IMR-90 (cell line): ENCODE data around the gene RASIP1.

Experiments
- CEBPB ChIP-seq: IDR thresholded peaks from 2 replicates; pipeline ENCODE4 v1.6.1; 2012; ENCODE audit warnings: low read depth, low read length, improper control_type of control experiment
- FOS ChIP-seq: fragments of 150-350 bp; IDR thresholded peaks from 2 replicates; pipeline ENCODE4 v1.6.1; 2016; ENCODE audit warnings: low read depth, low read length
- MAFK ChIP-seq: IDR thresholded peaks from 2 replicates; pipeline ENCODE4 v1.6.1; 2012; ENCODE audit warnings: low read depth, low read length, improper control_type of control experiment
- MAZ ChIP-seq: IDR thresholded peaks from 2 replicates; pipeline ENCODE4 v1.6.1; 2012; ENCODE audit warnings: low read depth, mild to moderate bottlenecking, low read length, improper control_type of control experiment, moderate library complexity, borderline replicate concordance
- MXI1 ChIP-seq: IDR thresholded peaks from 2 replicates; pipeline ENCODE4 v1.6.1; 2012; ENCODE audit warnings: low read depth, mild to moderate bottlenecking, low read length, moderate library complexity, borderline replicate concordance
- NFE2L2 ChIP-seq: fragments of 150-350 bp; IDR thresholded peaks from 2 replicates; pipeline ENCODE4 v1.6.1; 2016; ENCODE audit warnings: low read depth, mild to moderate bottlenecking, low read length
- POLR2A ChIP-seq: IDR thresholded peaks from 2 replicates; pipeline ENCODE4 v1.6.1; 2012; ENCODE audit warnings: mild to moderate bottlenecking, low read depth, low read length
- RAD21 ChIP-seq: IDR thresholded peaks from 2 replicates; pipeline ENCODE4 v1.6.1; 2012; ENCODE audit warnings: low read length, improper control_type of control experiment
- RCOR1 ChIP-seq: IDR thresholded peaks from 2 replicates; pipeline ENCODE4 v1.6.1; 2012; ENCODE audit warnings: mild to moderate bottlenecking, low read length, improper control_type of control experiment; ENCODE audit not compliant: insufficient replicate concordance
- RFX5 ChIP-seq: IDR thresholded peaks from 2 replicates; pipeline ENCODE4 v1.8.0; 2012; ENCODE audit warnings: low read depth, mild to moderate bottlenecking, low read length, moderate library complexity
- SMC3 ChIP-seq: fragments of 150-350 bp; IDR thresholded peaks from 2 replicates; pipeline ENCODE4 v1.6.1; 2016; ENCODE audit warnings: low read depth, mild to moderate bottlenecking, antibody characterized with exemption, low read length, moderate library complexity
- TF ChIP-seq, protein P1 (sequence below): conservative IDR thresholded peaks from 2 replicates; pipeline ENCODE4 v1.5.1; 2012; ENCODE audit warnings: mild to moderate bottlenecking, low read depth, low read length, improper control_type of control experiment
- TF ChIP-seq, protein P2 (sequence below): fragments of 150-350 bp; IDR thresholded peaks from 2 replicates; pipeline ENCODE4 v1.6.1; 2017; ENCODE audit warnings: mild to moderate bottlenecking, antibody characterized with exemption, low read length, low read depth
- TF ChIP-seq, protein P3 (sequence below): fragments of 150-350 bp; IDR thresholded peaks from 2 replicates; pipeline ENCODE4 v1.6.1; 2016; ENCODE audit warnings: low read depth, mild to moderate bottlenecking, low read length, moderate library complexity, borderline replicate concordance

DNA sequence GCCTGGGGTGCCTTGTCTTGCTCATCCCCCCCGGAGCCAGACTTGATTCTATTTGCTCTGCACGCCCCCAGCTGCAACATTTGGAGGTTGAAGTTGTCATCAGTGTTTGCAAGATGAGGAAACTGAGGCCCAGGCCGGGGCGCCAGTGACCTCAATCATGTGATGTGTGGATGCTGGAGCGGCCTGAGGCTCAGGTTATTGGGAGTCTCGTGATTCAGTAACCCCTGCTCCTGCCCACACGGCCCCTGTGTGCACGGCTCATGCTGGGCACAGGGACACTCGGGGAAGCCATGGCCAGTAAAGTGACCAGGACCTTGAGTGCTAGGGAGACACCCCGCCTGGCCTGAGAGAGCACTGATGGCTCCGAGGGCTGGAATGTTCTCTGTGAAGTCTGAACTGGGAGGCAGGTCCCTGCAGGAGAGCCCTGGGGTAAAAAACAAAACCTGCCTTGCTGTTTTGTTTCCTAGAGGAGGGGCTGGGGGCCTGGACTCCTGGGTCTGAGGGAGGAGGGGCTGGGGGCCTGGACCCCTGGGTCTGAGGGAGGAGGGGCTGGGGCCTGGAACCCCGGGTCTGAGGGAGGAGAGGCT, 16.8 kb upstream of the RASIP1 start:
- TF ChIP-seq, protein P1, sequence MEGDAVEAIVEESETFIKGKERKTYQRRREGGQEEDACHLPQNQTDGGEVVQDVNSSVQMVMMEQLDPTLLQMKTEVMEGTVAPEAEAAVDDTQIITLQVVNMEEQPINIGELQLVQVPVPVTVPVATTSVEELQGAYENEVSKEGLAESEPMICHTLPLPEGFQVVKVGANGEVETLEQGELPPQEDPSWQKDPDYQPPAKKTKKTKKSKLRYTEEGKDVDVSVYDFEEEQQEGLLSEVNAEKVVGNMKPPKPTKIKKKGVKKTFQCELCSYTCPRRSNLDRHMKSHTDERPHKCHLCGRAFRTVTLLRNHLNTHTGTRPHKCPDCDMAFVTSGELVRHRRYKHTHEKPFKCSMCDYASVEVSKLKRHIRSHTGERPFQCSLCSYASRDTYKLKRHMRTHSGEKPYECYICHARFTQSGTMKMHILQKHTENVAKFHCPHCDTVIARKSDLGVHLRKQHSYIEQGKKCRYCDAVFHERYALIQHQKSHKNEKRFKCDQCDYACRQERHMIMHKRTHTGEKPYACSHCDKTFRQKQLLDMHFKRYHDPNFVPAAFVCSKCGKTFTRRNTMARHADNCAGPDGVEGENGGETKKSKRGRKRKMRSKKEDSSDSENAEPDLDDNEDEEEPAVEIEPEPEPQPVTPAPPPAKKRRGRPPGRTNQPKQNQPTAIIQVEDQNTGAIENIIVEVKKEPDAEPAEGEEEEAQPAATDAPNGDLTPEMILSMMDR, result no peak
- TF ChIP-seq MAFK (no peak), RFX5 (no peak), FOS (no peak), RCOR1 (no peak), MXI1 (no peak), SMC3 (no peak), RAD21 (no peak), POLR2A (no peak), MAZ (no peak), CEBPB (no peak), NFE2L2 (no peak)
- TF ChIP-seq, protein P2, sequence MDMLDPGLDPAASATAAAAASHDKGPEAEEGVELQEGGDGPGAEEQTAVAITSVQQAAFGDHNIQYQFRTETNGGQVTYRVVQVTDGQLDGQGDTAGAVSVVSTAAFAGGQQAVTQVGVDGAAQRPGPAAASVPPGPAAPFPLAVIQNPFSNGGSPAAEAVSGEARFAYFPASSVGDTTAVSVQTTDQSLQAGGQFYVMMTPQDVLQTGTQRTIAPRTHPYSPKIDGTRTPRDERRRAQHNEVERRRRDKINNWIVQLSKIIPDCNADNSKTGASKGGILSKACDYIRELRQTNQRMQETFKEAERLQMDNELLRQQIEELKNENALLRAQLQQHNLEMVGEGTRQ, result no peak
- TF ChIP-seq, protein P3, sequence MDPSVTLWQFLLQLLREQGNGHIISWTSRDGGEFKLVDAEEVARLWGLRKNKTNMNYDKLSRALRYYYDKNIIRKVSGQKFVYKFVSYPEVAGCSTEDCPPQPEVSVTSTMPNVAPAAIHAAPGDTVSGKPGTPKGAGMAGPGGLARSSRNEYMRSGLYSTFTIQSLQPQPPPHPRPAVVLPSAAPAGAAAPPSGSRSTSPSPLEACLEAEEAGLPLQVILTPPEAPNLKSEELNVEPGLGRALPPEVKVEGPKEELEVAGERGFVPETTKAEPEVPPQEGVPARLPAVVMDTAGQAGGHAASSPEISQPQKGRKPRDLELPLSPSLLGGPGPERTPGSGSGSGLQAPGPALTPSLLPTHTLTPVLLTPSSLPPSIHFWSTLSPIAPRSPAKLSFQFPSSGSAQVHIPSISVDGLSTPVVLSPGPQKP, result no peak
